GM19025 (cell line): ENCODE measurements around the gene RAB3IL1.
"Not testable (repeated sequence)": the region's sequence is repeated elsewhere in the genome, so short reads cannot be mapped to it uniquely, and the experiment has no call there.

Experiments used
- ATAC-seq: cut with Tn5 transposase; IDR thresholded peaks from one replicate; pipeline ENCODE4 v1.9.1; 2021; ENCODE audit warnings: mild to moderate bottlenecking, low read depth, moderate library complexity; ENCODE audit not compliant: unreplicated experiment

The RAB3IL1 gene

GRCh38 chr11:61917334-61918109, at the start of gene RAB3IL1:
TSS of gene RAB3IL1 (minus strand) at chr11:61917566. CDS start at chr11:61917367, 199 bp downstream.
- ATAC-seq, result no peak

- ATAC-seq, result no peak
Measured at GRCh38 chr11:61966734-61967115, 49.4 kb upstream of the RAB3IL1 start.

GRCh38 chr11:61964666-61965271, 47.4 kb upstream of the RAB3IL1 start:
- not testable (repeated sequence) for ATAC-seq

GRCh38 chr11:61964058-61964665, 46.8 kb upstream of the RAB3IL1 start:
- ATAC-seq, result no peak

GRCh38 chr11:61963282-61964057, 46.1 kb upstream of the RAB3IL1 start:
- no peak for ATAC-seq

GRCh38 chr11:61963016-61963281, 45.6 kb upstream of the RAB3IL1 start:
- no peak for ATAC-seq

- no peak for ATAC-seq
Measured at GRCh38 chr11:61962213-61963015, 45.0 kb upstream of the RAB3IL1 start.

- ATAC-seq, result no peak
Measured at GRCh38 chr11:61961570-61962212, 44.3 kb upstream of the RAB3IL1 start.

- no peak for ATAC-seq
Measured at GRCh38 chr11:61960532-61960931, 43.2 kb upstream of the RAB3IL1 start.

- ATAC-seq, result no peak
Measured at GRCh38 chr11:61959678-61960077, 42.3 kb upstream of the RAB3IL1 start.

GRCh38 chr11:61959114-61959513, 41.7 kb upstream of the RAB3IL1 start:
- ATAC-seq, result no peak

GRCh38 chr11:61958590-61958989, 41.2 kb upstream of the RAB3IL1 start:
- ATAC-seq, result no peak

GRCh38 chr11:61957021-61957770, 39.8 kb upstream of the RAB3IL1 start:
- no peak for ATAC-seq

- no peak for ATAC-seq
Measured at GRCh38 chr11:61956191-61957020, 39.0 kb upstream of the RAB3IL1 start.

GRCh38 chr11:61955422-61956135, 38.2 kb upstream of the RAB3IL1 start:
- no peak for ATAC-seq

- no peak for ATAC-seq
Measured at GRCh38 chr11:61954851-61955421, 37.6 kb upstream of the RAB3IL1 start.

GRCh38 chr11:61954106-61954850, 36.9 kb upstream of the RAB3IL1 start:
- ATAC-seq, result no peak
